Neural progenitor cell (in vitro differentiated cells): ENCODE data around the gene ACAA1. TPM values are rescaled to one million over a fixed set of nuclear protein-coding genes. Genes with fewer than 3 reads are reported as not detected.

Experiments
- DNase-seq: peaks from one replicate; pipeline ENCODE4 v3.0.0-alpha.2; 2016; ENCODE audit warnings: low spot score
- H2AFZ ChIP-seq: fragments of 200-600 bp; sonication (generic); replicated peaks from 2 replicates; pipeline ENCODE4 v1.6.1; 2016; ENCODE audit warnings: antibody characterized with exemption
- H3F3A ChIP-seq: fragments of 200-600 bp; sonication (generic); 2 replicates; pipeline ENCODE4 v1.6.1; 2016; ENCODE audit warnings: antibody characterized with exemption, low read depth
- H3K27ac ChIP-seq: fragments of 200-600 bp; sonication (generic); 2 replicates; pipeline ENCODE4 v1.5.1; 2016; ENCODE audit warnings: mild to moderate bottlenecking
- H3K27me3 ChIP-seq: fragments of 200-600 bp; sonication (generic); 2 replicates; pipeline ENCODE4 v1.6.1; 2016; ENCODE audit warnings: mild to moderate bottlenecking, moderate library complexity
- H3K36me3 ChIP-seq: fragments of 200-600 bp; sonication (generic); 2 replicates; pipeline ENCODE4 v1.5.1; 2016
- H3K4me1 ChIP-seq: fragments of 200-600 bp; sonication (generic); 2 replicates; pipeline ENCODE4 v1.6.1; 2016; ENCODE audit warnings: mixed run types
- H3K4me2 ChIP-seq: fragments of 200-600 bp; sonication (generic); 2 replicates; pipeline ENCODE4 v1.6.1; 2016
- H3K4me3 ChIP-seq: fragments of 200-600 bp; sonication (generic); 2 replicates; pipeline ENCODE4 v1.5.1; 2016
- H3K79me2 ChIP-seq: fragments of 200-600 bp; sonication (generic); 2 replicates; pipeline ENCODE4 v1.6.1; 2016; ENCODE audit warnings: low read depth
- H3K9ac ChIP-seq: fragments of 200-600 bp; sonication (generic); 2 replicates; pipeline ENCODE4 v1.6.1; 2016
- H3K9me3 ChIP-seq: fragments of 200-600 bp; sonication (generic); 2 replicates; pipeline ENCODE4 v1.5.1; 2016; ENCODE audit warnings: low read depth
- H4K20me1 ChIP-seq: fragments of 200-600 bp; sonication (generic); 2 replicates; pipeline ENCODE4 v1.6.1; 2016; ENCODE audit warnings: low read depth
- H3K27ac Mint-ChIP-seq: 3 replicates; pipeline ENCODE4 v1.8.0; 2021; ENCODE audit warnings: mixed read lengths
- H3K27me3 Mint-ChIP-seq: 2 replicates; pipeline ENCODE4 v1.8.0; 2022; ENCODE audit warnings: low read depth, mild to moderate bottlenecking, inconsistent platforms, moderate library complexity, mixed read lengths; ENCODE audit not compliant: insufficient read depth
- H3K36me3 Mint-ChIP-seq: 3 replicates; pipeline ENCODE4 v1.8.0; 2021; ENCODE audit warnings: mixed read lengths
- H3K4me1 Mint-ChIP-seq: 3 replicates; pipeline ENCODE4 v1.8.0; 2021; ENCODE audit warnings: mixed read lengths
- H3K4me3 Mint-ChIP-seq: 3 replicates; pipeline ENCODE4 v1.8.0; 2021; ENCODE audit warnings: mild to moderate bottlenecking, moderate library complexity, mixed read lengths
- H3K9me3 Mint-ChIP-seq: 3 replicates; pipeline ENCODE4 v1.8.0; 2020; ENCODE audit warnings: mixed read lengths
- CTCF ChIP-seq: fragments of 200-600 bp; sonication (generic); IDR thresholded peaks from 2 replicates; pipeline ENCODE4 v1.5.1; 2017; ENCODE audit warnings: antibody characterized with exemption, mild to moderate bottlenecking
- EZH2 ChIP-seq: fragments of 200-600 bp; sonication (generic); IDR thresholded peaks from 2 replicates; pipeline ENCODE4 v1.6.1; 2017; ENCODE audit warnings: antibody characterized with exemption, mild to moderate bottlenecking, moderate library complexity
- EZH2phosphoT487 ChIP-seq: fragments of 200-600 bp; sonication (generic); IDR thresholded peaks from 2 replicates; pipeline ENCODE4 v1.6.1; 2017; ENCODE audit warnings: antibody characterized with exemption
- total RNA-seq: library from RNA; depleted of rRNA; stranded (reverse); fragments of >200 nt; gene quantifications from 2 replicates; pipeline ENCODE4 v1.2.3, GENCODE V29; 2015; ENCODE audit warnings: low replicate concordance

ACAA1 gene
- total RNA-seq, 1 donor from 2014 or later = 3.3 TPM

DNA sequence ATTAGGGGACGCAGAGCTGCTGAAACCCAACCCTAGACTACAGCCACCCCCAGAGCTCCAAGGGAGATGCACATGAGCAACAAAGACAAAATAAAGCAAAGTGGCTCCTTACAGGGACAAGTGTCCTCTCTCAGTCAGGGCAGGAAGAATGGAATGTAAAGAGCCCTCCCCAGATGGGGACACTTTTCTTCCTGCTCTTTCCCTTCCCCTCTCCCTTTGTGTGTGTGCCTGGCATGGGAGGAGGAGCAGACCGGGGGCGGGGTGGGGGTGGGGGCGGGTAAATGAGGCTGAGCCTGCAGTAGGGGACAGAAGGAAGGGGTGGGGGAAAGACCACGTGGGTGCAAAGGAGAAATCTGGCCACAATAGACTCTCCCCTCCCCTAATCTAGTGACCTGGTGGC is 37.4 kb downstream of the ACAA1 start:
- Histone ChIP-seq H3K4me3 (peak overlapping the region; percentile 14), H3K4me2 (peak overlapping the region; percentile 68), H3K9me3 (peaks cover 4% of the 10 kb centered on the region), H3K4me1 (peaks cover 34% of the 10 kb centered on the region), H3K9ac (no peak overlapping the region), H3K79me2 (no peaks in the 10 kb centered on the region), H3K27me3 (no peaks in the 10 kb centered on the region), H2AFZ (peak overlapping the region; percentile 44), H4K20me1 (no peaks in the 10 kb centered on the region), H3K36me3 (no peaks in the 10 kb centered on the region), H3F3A (peaks cover 15% of the 10 kb centered on the region), H3K27ac (peak overlapping the region; percentile 62)
- no peak for TF ChIP-seq CTCF
- Mint-ChIP-seq H3K4me1 (peaks cover 36% of the 10 kb centered on the region), H3K27ac (peak overlapping the region; percentile 98), H3K9me3 (no peaks in the 10 kb centered on the region), H3K27me3 (peaks cover 7% of the 10 kb centered on the region), H3K36me3 (no peaks in the 10 kb centered on the region), H3K4me3 (peak overlapping the region; percentile 31)
- DNase-seq = peak; percentile 72

GRCh38 chr3:38098376-38098723 is 38.6 kb downstream of the ACAA1 start:
- H3K9me3 ChIP-seq = no peaks in the 10 kb centered on the region
- Mint-ChIP-seq H3K9me3 (no peaks in the 10 kb centered on the region), H3K27ac (peak overlapping the region; percentile 87), H3K27me3 (peaks cover 7% of the 10 kb centered on the region), H3K36me3 (no peaks in the 10 kb centered on the region), H3K4me3 (no peak overlapping the region), H3K4me1 (peaks cover 36% of the 10 kb centered on the region)
- H3K27ac ChIP-seq = no peak overlapping the region
- H3K27me3 ChIP-seq = no peaks in the 10 kb centered on the region
- no peak overlapping the region for H3K4me2 ChIP-seq
- no peak overlapping the region for H2AFZ ChIP-seq
- H3K4me3 ChIP-seq = no peak overlapping the region
- TF ChIP-seq EZH2 = no peak
- no peak for TF ChIP-seq EZH2phosphoT487
- no peak for TF ChIP-seq CTCF
- peaks cover 15% of the 10 kb centered on the region for H3F3A ChIP-seq
- DNase-seq = no peak
- no peak overlapping the region for H3K9ac ChIP-seq
- H4K20me1 ChIP-seq = no peaks in the 10 kb centered on the region
- peaks cover 34% of the 10 kb centered on the region for H3K4me1 ChIP-seq
- no peaks in the 10 kb centered on the region for H3K36me3 ChIP-seq
- H3K79me2 ChIP-seq = no peaks in the 10 kb centered on the region

- no peak overlapping the region for H3K4me3 Mint-ChIP-seq
- no peaks in the 10 kb centered on the region for H3K36me3 ChIP-seq
- no peaks in the 10 kb centered on the region for H3K36me3 Mint-ChIP-seq
- TF ChIP-seq CTCF (no peak), EZH2 (no peak)
- peak overlapping the region; percentile 87 for H3K27ac Mint-ChIP-seq
- H3K4me2 ChIP-seq = no peak overlapping the region
- H3K4me1 Mint-ChIP-seq = peaks cover 34% of the 10 kb centered on the region
- peak overlapping the region; percentile 42 for H2AFZ ChIP-seq
- peaks cover 34% of the 10 kb centered on the region for H3K4me1 ChIP-seq
- H3F3A ChIP-seq = peaks cover 15% of the 10 kb centered on the region
- H3K79me2 ChIP-seq = no peaks in the 10 kb centered on the region
- H3K27me3 ChIP-seq = no peaks in the 10 kb centered on the region
- no peaks in the 10 kb centered on the region for H3K9me3 Mint-ChIP-seq
- DNase-seq = no peak
- no peaks in the 10 kb centered on the region for H3K9me3 ChIP-seq
- no peak overlapping the region for H3K27ac ChIP-seq
- no peak overlapping the region for H3K9ac ChIP-seq
- no peak overlapping the region for H3K4me3 ChIP-seq
- H3K27me3 Mint-ChIP-seq = peaks cover 7% of the 10 kb centered on the region
- H4K20me1 ChIP-seq = no peaks in the 10 kb centered on the region
Observed at GRCh38 chr3:38097446-38098375, 39.2 kb downstream of the ACAA1 start.
